HepG2 (cell line): ENCODE measurements around the gene MUTYH. TPM values are rescaled to one million over a fixed set of nuclear protein-coding genes. Genes with fewer than 3 reads are reported as not detected.
A peak's percentile ranks its signal among the peaks of the same experiment; 100 is the strongest.

Experiments used
- ASH2L ChIP-seq: fragments of 300-600, 200-600 bp; sonication (generic); IDR thresholded peaks from 2 replicates; pipeline ENCODE4 v1.7.0; 2017; ENCODE audit warnings: low read depth, mild to moderate bottlenecking, moderate library complexity, mixed read lengths, low read length; ENCODE audit not compliant: insufficient read length
- CHD2 ChIP-seq: IDR thresholded peaks from 2 replicates; pipeline ENCODE4 v1.6.1; 2011; ENCODE audit warnings: low read depth, low read length, improper control_type of control experiment
- CREB1 ChIP-seq, 2 experiments: fragments of 450-650 bp in 1 of 2; IDR thresholded peaks; 2 replicates each; pipeline ENCODE4 v1.6.1; 2016 to 2017; ENCODE audit warnings: control low read depth in 1 of 2, mild to moderate bottlenecking in 1 of 2, missing compliant biosample characterization in 1 of 2, missing genetic modification characterization in 1 of 2
- CREM ChIP-seq, 2 experiments: sonication (generic) in 1 of 2; formaldehyde crosslinking in 1 of 2; IDR thresholded peaks; 2 replicates each; pipeline versions ENCODE4 v1.4.0 to v1.6.1; 2016 to 2020; ENCODE audit warnings: antibody characterized with exemption in 1 of 2, mild to moderate bottlenecking in 1 of 2, missing genetic modification reagents in 1 of 2
- JUN ChIP-seq: sonication (generic); formaldehyde crosslinking; IDR thresholded peaks from 2 replicates; pipeline ENCODE4 v1.4.0; 2020; ENCODE audit warnings: mild to moderate bottlenecking, missing genetic modification reagents
- PHF5A ChIP-seq: IDR thresholded peaks from one replicate; pipeline ENCODE4 v1.6.1; 2018; ENCODE audit warnings: low read depth, missing genetic modification reagents; ENCODE audit not compliant: unreplicated experiment
- RBM22 ChIP-seq: fragments of 200-400 bp; formaldehyde crosslinking; optimal IDR thresholded peaks from 2 replicates; pipeline ENCODE3; 2017; ENCODE audit warnings: mild to moderate bottlenecking, low read length, moderate library complexity
- SP1 ChIP-seq, 2 experiments: fragments of 450-650 bp in 1 of 2; sonication (generic) in 1 of 2; formaldehyde crosslinking in 1 of 2; IDR thresholded peaks; 2 replicates each; pipeline versions ENCODE4 v1.4.0 to v1.6.1; 2016 to 2020; ENCODE audit warnings: missing genetic modification reagents in 1 of 2
- U2AF2 ChIP-seq: fragments of 200-400 bp; formaldehyde crosslinking; IDR thresholded peaks from 2 replicates; pipeline ENCODE4 v1.6.1; 2017; ENCODE audit warnings: low read depth, mild to moderate bottlenecking, low read length
- ZBTB8A ChIP-seq: sonication (generic); formaldehyde crosslinking; IDR thresholded peaks from 2 replicates; pipeline ENCODE4 v1.4.0; 2020; ENCODE audit warnings: mild to moderate bottlenecking, low read depth, missing genetic modification reagents, borderline replicate concordance
- ZNF160 ChIP-seq: sonication (generic); formaldehyde crosslinking; IDR thresholded peaks from 2 replicates; pipeline ENCODE4 v1.8.0; 2022; ENCODE audit warnings: mild to moderate bottlenecking, inconsistent platforms, missing genetic modification reagents
- ZNF337 ChIP-seq: sonication (generic); formaldehyde crosslinking; IDR thresholded peaks from 2 replicates; pipeline ENCODE4 v1.5.1; 2020; ENCODE audit warnings: missing genetic modification reagents, low read depth, mild to moderate bottlenecking, borderline replicate concordance
- ZNF367 ChIP-seq: sonication (generic); formaldehyde crosslinking; IDR thresholded peaks from 2 replicates; pipeline ENCODE4 v1.4.0; 2020; ENCODE audit warnings: missing genetic modification reagents, borderline replicate concordance
- ZNF460 ChIP-seq: sonication (generic); formaldehyde crosslinking; IDR thresholded peaks from 2 replicates; pipeline ENCODE4 v1.5.1; 2020; ENCODE audit warnings: missing genetic modification reagents, mild to moderate bottlenecking, borderline replicate concordance
- ZNF569 ChIP-seq: sonication (generic); formaldehyde crosslinking; IDR thresholded peaks from 2 replicates; pipeline ENCODE4 v1.5.0; 2020; ENCODE audit warnings: mild to moderate bottlenecking, missing genetic modification reagents, moderate library complexity, borderline replicate concordance
- ZNF841 ChIP-seq: sonication (generic); formaldehyde crosslinking; IDR thresholded peaks from 2 replicates; pipeline ENCODE4 v1.8.1; 2023; ENCODE audit warnings: missing genetic modification reagents, borderline replicate concordance
- polyA plus RNA-seq, 8 experiments: library from polyadenylated mRNA; depleted of rRNA in 3 of 8; stranded (reverse) in 7 of 8; unstranded in 1 of 8; fragments of >200 nt; fragmentation: Illumina TruSeq in 4 of 8; extraction: Trizol in 4 of 8; gene quantifications; 2 replicates each; pipeline versions ENCODE4 v1.2.1 to v1.2.3, GENCODE V29; 2011 to 2016; ENCODE audit warnings: low read depth in 4 of 8, missing spikeins in 1 of 8, mixed read lengths in 1 of 8; ENCODE audit not compliant: insufficient read depth in 1 of 8
- total RNA-seq, 5 experiments: library from RNA; depleted of rRNA; stranded (reverse); fragments of >200 nt; fragmentation: Illumina TruSeq; extraction: Trizol; gene quantifications; 2 replicates each; pipeline ENCODE4 v1.2.3, GENCODE V29; 2016; ENCODE audit warnings: low read depth in 1 of 5
- TF ChIP-seq, protein P1 (sequence below): sonication (generic); formaldehyde crosslinking; IDR thresholded peaks from 2 replicates; pipeline ENCODE4 v1.5.1; 2020; ENCODE audit warnings: mild to moderate bottlenecking, moderate library complexity, missing genetic modification reagents
- TF ChIP-seq, protein P2 (sequence below): sonication (generic); formaldehyde crosslinking; IDR thresholded peaks from 2 replicates; pipeline ENCODE4 v1.5.1; 2020; ENCODE audit warnings: missing genetic modification reagents, mild to moderate bottlenecking, borderline replicate concordance
- TF ChIP-seq, protein P3 (sequence below): sonication (generic); formaldehyde crosslinking; IDR thresholded peaks from 2 replicates; pipeline ENCODE4 v1.8.1; 2023; ENCODE audit warnings: missing genetic modification reagents, inconsistent platforms, borderline replicate concordance
- TF ChIP-seq, protein P4 (sequence below): sonication (generic); formaldehyde crosslinking; IDR thresholded peaks from 2 replicates; pipeline ENCODE4 v1.8.0; 2022; ENCODE audit warnings: missing genetic modification reagents, mild to moderate bottlenecking, inconsistent platforms, borderline replicate concordance
- TF ChIP-seq, protein P5 (sequence below): IDR thresholded peaks from 2 replicates; pipeline ENCODE4 v1.6.1; 2012; ENCODE audit warnings: low read depth, low read length, improper control_type of control experiment

The MUTYH gene
- total and polyA plus RNA-seq, 2 of the 13 experiments (the other 11 are each of a cell fraction or from before 2014, with no cell fraction given): 16.3 to 17.1 TPM

DNA sequence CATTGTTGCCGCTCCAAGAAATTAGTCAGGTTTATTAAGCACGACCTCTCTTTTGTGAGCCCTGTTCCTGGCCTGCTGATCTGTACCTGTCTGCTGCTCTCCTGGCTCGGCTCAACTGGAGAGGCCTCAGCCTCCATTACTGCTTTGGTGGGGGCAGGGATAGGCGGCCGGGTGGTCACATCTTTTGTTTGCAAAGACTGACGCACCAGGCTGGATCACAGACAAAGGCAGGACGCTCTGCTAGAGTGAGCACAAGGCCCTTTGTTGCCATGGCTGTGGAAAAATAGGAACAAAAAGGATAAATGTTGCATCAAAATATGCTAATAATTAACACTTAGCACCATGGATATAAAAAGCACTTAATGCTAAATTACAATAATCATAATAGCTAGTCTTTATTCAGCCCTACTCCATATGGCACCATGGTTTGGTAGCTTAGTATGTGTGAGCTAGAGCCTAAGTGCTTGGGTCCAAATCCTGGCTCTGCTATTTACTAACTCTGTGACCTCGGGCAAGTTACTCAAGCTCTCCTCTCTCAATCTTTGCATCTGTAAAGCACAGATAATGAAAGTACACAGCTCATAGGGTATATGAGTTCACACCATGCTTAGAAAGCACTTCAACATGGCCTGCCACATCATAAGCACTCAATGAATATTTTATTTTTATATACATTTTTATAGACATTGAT is 42.4 kb downstream of the MUTYH start (continued):
- TF ChIP-seq ZBTB8A (CRISPR knock-in tag) (no peak), ZNF841 (no peak), JUN (CRISPR knock-in tag) (no peak), ZNF367 (CRISPR knock-in tag) (no peak), CREB1 (IDR thresholded peaks at IDR 0.05) (no peak), CREB1 (CRISPR knock-in tag; IDR thresholded peaks at IDR 0.05) (peak; percentile 55; the same call in 1 of the 2 replicates), ZNF569 (CRISPR knock-in tag) (no peak), ZNF160 (CRISPR knock-in tag) (no peak), U2AF2 (no peak), ZNF337 (CRISPR knock-in tag) (0 out of 2 replicates have a peak, but pooled peaks have one; percentile 31), CHD2 (0 out of 2 replicates have a peak, but pooled peaks have one; percentile 35), RBM22 (no peak), PHF5A (CRISPR knock-in tag) (no peak), ASH2L (peak; percentile 79), CREM (IDR thresholded peaks at IDR 0.05) (peak; percentile 48), CREM (CRISPR knock-in tag; IDR thresholded peaks at IDR 0.05) (no peak), SP1 (IDR thresholded peaks at IDR 0.05) (no peak), SP1 (CRISPR knock-in tag; IDR thresholded peaks at IDR 0.05) (no peak), ZNF460 (no peak)
- TF ChIP-seq, protein P1, sequence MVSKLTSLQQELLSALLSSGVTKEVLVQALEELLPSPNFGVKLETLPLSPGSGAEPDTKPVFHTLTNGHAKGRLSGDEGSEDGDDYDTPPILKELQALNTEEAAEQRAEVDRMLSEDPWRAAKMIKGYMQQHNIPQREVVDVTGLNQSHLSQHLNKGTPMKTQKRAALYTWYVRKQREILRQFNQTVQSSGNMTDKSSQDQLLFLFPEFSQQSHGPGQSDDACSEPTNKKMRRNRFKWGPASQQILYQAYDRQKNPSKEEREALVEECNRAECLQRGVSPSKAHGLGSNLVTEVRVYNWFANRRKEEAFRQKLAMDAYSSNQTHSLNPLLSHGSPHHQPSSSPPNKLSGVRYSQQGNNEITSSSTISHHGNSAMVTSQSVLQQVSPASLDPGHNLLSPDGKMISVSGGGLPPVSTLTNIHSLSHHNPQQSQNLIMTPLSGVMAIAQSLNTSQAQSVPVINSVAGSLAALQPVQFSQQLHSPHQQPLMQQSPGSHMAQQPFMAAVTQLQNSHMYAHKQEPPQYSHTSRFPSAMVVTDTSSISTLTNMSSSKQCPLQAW (CRISPR knock-in tag): no peak
- TF ChIP-seq, protein P2, sequence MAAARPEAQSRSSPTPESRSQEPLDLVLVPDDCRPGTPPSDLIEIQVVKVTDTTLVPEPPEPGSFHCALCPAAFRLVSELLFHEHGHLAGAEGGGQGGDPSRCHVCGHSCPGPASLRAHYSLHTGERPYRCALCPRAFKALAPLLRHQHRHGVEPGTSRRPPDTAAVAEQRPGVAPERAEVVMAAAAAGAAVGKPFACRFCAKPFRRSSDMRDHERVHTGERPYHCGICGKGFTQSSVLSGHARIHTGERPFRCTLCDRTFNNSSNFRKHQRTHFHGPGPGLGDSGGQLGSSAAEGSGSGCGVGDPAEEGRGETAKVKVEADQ (CRISPR knock-in tag): no peak
- TF ChIP-seq, protein P3, sequence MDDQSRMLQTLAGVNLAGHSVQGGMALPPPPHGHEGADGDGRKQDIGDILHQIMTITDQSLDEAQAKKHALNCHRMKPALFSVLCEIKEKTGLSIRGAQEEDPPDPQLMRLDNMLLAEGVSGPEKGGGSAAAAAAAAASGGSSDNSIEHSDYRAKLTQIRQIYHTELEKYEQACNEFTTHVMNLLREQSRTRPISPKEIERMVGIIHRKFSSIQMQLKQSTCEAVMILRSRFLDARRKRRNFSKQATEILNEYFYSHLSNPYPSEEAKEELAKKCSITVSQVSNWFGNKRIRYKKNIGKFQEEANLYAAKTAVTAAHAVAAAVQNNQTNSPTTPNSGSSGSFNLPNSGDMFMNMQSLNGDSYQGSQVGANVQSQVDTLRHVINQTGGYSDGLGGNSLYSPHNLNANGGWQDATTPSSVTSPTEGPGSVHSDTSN (CRISPR knock-in tag): no peak
- TF ChIP-seq, protein P4, sequence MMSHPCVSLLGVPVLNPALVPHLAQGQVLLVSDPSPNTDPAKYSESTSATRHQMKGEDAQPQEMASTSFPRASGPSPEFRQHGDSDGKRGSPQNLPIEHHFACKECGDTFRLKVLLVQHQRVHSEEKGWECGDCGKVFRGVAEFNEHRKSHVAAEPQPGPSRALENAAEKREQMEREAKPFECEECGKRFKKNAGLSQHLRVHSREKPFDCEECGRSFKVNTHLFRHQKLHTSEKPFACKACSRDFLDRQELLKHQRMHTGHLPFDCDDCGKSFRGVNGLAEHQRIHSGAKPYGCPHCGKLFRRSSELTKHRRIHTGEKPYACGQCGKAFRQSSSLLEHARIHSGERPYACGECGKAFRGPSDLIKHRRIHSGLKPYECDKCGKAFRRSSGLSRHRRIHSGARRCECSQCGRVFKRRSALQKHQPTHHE (CRISPR knock-in tag): no peak
- TF ChIP-seq, protein P5, sequence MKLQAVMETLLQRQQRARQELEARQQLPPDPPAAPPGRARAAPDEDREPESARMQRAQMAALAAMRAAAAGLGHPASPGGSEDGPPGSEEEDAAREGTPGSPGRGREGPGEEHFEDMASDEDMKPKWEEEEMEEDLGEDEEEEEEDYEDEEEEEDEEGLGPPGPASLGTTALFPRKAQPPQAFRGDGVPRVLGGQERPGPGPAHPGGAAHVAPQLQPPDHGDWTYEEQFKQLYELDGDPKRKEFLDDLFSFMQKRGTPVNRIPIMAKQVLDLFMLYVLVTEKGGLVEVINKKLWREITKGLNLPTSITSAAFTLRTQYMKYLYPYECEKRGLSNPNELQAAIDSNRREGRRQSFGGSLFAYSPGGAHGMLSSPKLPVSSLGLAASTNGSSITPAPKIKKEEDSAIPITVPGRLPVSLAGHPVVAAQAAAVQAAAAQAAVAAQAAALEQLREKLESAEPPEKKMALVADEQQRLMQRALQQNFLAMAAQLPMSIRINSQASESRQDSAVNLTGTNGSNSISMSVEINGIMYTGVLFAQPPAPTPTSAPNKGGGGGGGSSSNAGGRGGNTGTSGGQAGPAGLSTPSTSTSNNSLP: 0 out of 2 replicates have a peak, but pooled peaks have one; percentile 37
